Activated naive CD4-positive, alpha-beta T cell treated with anti-CD3 and anti-CD28 coated beads for 36 hours (primary cell): ENCODE measurements around the gene GSTM3. TPM values are rescaled to one million over a fixed set of nuclear protein-coding genes. Genes with fewer than 3 reads are reported as not detected.
"Not testable (repeated sequence)": the region's sequence is repeated elsewhere in the genome, so short reads cannot be mapped to it uniquely, and the experiment has no call there.

ENCODE experiments used
- CTCF ChIA-PET: fragments of 350-600 bp; sonication (Branson Sonifier 250); formaldehyde crosslinking; loops from one replicate; lab custom pipeline; 2021; ENCODE audit warnings: antibody characterized with exemption; lab: Charles Lee
- DNase-seq: peaks from one replicate; pipeline ENCODE4 v3.0.0-alpha.2; 2020
- H3K27ac Mint-ChIP-seq: one replicate; pipeline ENCODE4 v1.8.0; 2021; ENCODE audit warnings: mild to moderate bottlenecking, mixed read lengths
- H3K27me3 Mint-ChIP-seq: one replicate; pipeline ENCODE4 v1.8.0; 2021; ENCODE audit warnings: low read depth, mixed read lengths
- H3K36me3 Mint-ChIP-seq: one replicate; pipeline ENCODE4 v1.8.0; 2021; ENCODE audit warnings: low read depth, mixed read lengths
- H3K4me1 Mint-ChIP-seq: one replicate; pipeline ENCODE4 v1.8.0; 2021; ENCODE audit warnings: low read depth, mixed read lengths
- H3K4me3 Mint-ChIP-seq: one replicate; pipeline ENCODE4 v1.8.0; 2021; ENCODE audit warnings: mild to moderate bottlenecking, moderate library complexity, mixed read lengths
- H3K9me3 Mint-ChIP-seq: one replicate; pipeline ENCODE4 v1.8.0; 2021; ENCODE audit warnings: mixed read lengths
- intact Hi-C: fragments of 100-400 bp; cut with micrococcal nuclease; formaldehyde crosslinking; loops from one replicate; pipeline ENCODE4 v1.15.1; 2023
- total RNA-seq, 2 experiments: library from RNA; stranded (reverse); gene quantifications; one replicate each; pipeline ENCODE4 v1.2.3, GENCODE V29; 2021

GSTM3 gene
- total RNA-seq, 2 experiments from 2014 or later: 4.7 to 4.8 TPM

- no peaks in the 10 kb centered on the region for H3K9me3 Mint-ChIP-seq
Measured at GRCh38 chr1:109697066-109697465, 43.8 kb downstream of the GSTM3 start.

GRCh38 chr1:109695138-109695537, 45.7 kb downstream of the GSTM3 start:
- CTCF ChIA-PET, H3K27ac Mint-ChIP-seq: not testable (repeated sequence)

More at GRCh38 chr1:109697066-109697465, 43.8 kb downstream of the GSTM3 start:
- H3K27ac Mint-ChIP-seq: no peak overlapping the region
- no peak overlapping the region for H3K4me3 Mint-ChIP-seq
- no peaks in the 10 kb centered on the region for H3K36me3 Mint-ChIP-seq
- no peaks in the 10 kb centered on the region for H3K4me1 Mint-ChIP-seq
- CTCF ChIA-PET: no interaction called here
- no peak for DNase-seq
- H3K27me3 Mint-ChIP-seq: no peaks in the 10 kb centered on the region
- intact Hi-C loops: no loop called here

GRCh38 chr1:109694400-109694799, 46.4 kb downstream of the GSTM3 start:
- intact Hi-C loops, H3K36me3 Mint-ChIP-seq, H3K4me3 Mint-ChIP-seq, H3K4me1 Mint-ChIP-seq, H3K9me3 Mint-ChIP-seq, H3K27me3 Mint-ChIP-seq, CTCF ChIA-PET, DNase-seq, H3K27ac Mint-ChIP-seq: not testable (repeated sequence)

More at GRCh38 chr1:109695138-109695537, 45.7 kb downstream of the GSTM3 start:
- H3K9me3 Mint-ChIP-seq, H3K36me3 Mint-ChIP-seq, H3K27me3 Mint-ChIP-seq, intact Hi-C loops, DNase-seq, H3K4me1 Mint-ChIP-seq, H3K4me3 Mint-ChIP-seq: not testable (repeated sequence)

GRCh38 chr1:109691759-109692158, 49.1 kb downstream of the GSTM3 start:
- CTCF ChIA-PET: no interaction called here
- DNase-seq: no peak
- intact Hi-C loops: no loop called here
- H3K36me3 Mint-ChIP-seq: no peaks in the 10 kb centered on the region
- no peaks in the 10 kb centered on the region for H3K9me3 Mint-ChIP-seq
- no peak overlapping the region for H3K4me3 Mint-ChIP-seq
- no peak overlapping the region for H3K27ac Mint-ChIP-seq
- no peaks in the 10 kb centered on the region for H3K4me1 Mint-ChIP-seq
- no peaks in the 10 kb centered on the region for H3K27me3 Mint-ChIP-seq

GRCh38 chr1:109689844-109690405, 50.9 kb downstream of the GSTM3 start:
- H3K4me3 Mint-ChIP-seq: no peak overlapping the region
- no peaks in the 10 kb centered on the region for H3K36me3 Mint-ChIP-seq
- H3K4me1 Mint-ChIP-seq: no peaks in the 10 kb centered on the region
- CTCF ChIA-PET: no interaction called here
- intact Hi-C loops: no loop called here
- no peaks in the 10 kb centered on the region for H3K9me3 Mint-ChIP-seq
- DNase-seq: no peak
- H3K27me3 Mint-ChIP-seq: no peaks in the 10 kb centered on the region
- no peak overlapping the region for H3K27ac Mint-ChIP-seq

- Mint-ChIP-seq H3K4me1 (no peaks in the 10 kb centered on the region), H3K27ac (no peak within 1 kb of the TSS), H3K36me3 (no peaks in the 10 kb centered on the region), H3K27me3 (no peaks in the 10 kb centered on the region), H3K4me3 (no peak within 1 kb of the TSS), H3K9me3 (no peaks in the 10 kb centered on the region)
- no peak for DNase-seq
- CTCF ChIA-PET: no interaction called here
- intact Hi-C loops: no loop called here
Measured at GRCh38 chr1:109687641-109688499, 53.0 kb downstream of the GSTM3 start, which contains the start of gene GSTM1. Gene GSTM1, plus strand, starts transcription at chr1:109687817. Its CDS starts 57 bp downstream, at chr1:109687874.

- H3K4me1 Mint-ChIP-seq, H3K9me3 Mint-ChIP-seq, H3K27me3 Mint-ChIP-seq, intact Hi-C loops, CTCF ChIA-PET, H3K27ac Mint-ChIP-seq, H3K36me3 Mint-ChIP-seq, H3K4me3 Mint-ChIP-seq, DNase-seq: not testable (repeated sequence)
Measured at GRCh38 chr1:109687109-109687508, 53.7 kb downstream of the GSTM3 start.

- H3K36me3 Mint-ChIP-seq, H3K4me1 Mint-ChIP-seq, H3K4me3 Mint-ChIP-seq, CTCF ChIA-PET, DNase-seq, intact Hi-C loops, H3K27me3 Mint-ChIP-seq, H3K27ac Mint-ChIP-seq, H3K9me3 Mint-ChIP-seq: not testable (repeated sequence)
Measured at GRCh38 chr1:109685890-109686289, 54.9 kb downstream of the GSTM3 start.

- H3K9me3 Mint-ChIP-seq, DNase-seq, H3K36me3 Mint-ChIP-seq, intact Hi-C loops, H3K4me3 Mint-ChIP-seq, CTCF ChIA-PET, H3K27ac Mint-ChIP-seq, H3K4me1 Mint-ChIP-seq, H3K27me3 Mint-ChIP-seq: not testable (repeated sequence)
Measured at GRCh38 chr1:109685399-109685798, 55.4 kb downstream of the GSTM3 start.

GRCh38 chr1:109684777-109685176, 56.1 kb downstream of the GSTM3 start:
- DNase-seq, H3K27me3 Mint-ChIP-seq, CTCF ChIA-PET, H3K4me1 Mint-ChIP-seq, H3K27ac Mint-ChIP-seq, intact Hi-C loops, H3K4me3 Mint-ChIP-seq, H3K36me3 Mint-ChIP-seq, H3K9me3 Mint-ChIP-seq: not testable (repeated sequence)

Other genes with a start within 250 kb of the GSTM3 start
- gene CYB561D1, start 246.9 kb downstream of the GSTM3 start, total RNA-seq: 1 to 10 TPM; 6.6 to 8.5 TPM
- 1 to 10 TPM; 1.5 to 1.7 TPM for gene AMIGO1, start 231.3 kb downstream of the GSTM3 start, total RNA-seq
- gene GPR61, start 201.2 kb downstream of the GSTM3 start, total RNA-seq: under 1 TPM in 1 of 2 experiments, not detected in 1; 0.31 TPM
- 1 to 10 TPM; 8.0 to 8.5 TPM for gene GNAI3, start 192.4 kb downstream of the GSTM3 start, total RNA-seq
- under 1 TPM; 0.22 to 0.50 TPM for gene GNAT2, start 121.4 kb downstream of the GSTM3 start, total RNA-seq
- 10 to 100 TPM; 41.3 to 56.9 TPM for gene AMPD2, start 121.2 kb downstream of the GSTM3 start, total RNA-seq
- gene GSTM4, start 84.9 kb downstream of the GSTM3 start, total RNA-seq: 1 to 10 TPM; 8.8 to 9.9 TPM
- gene GSTM2, start 73.0 kb downstream of the GSTM3 start, total RNA-seq: 10 to 100 TPM; 14.2 to 14.3 TPM
- gene GSTM1, start 53.2 kb downstream of the GSTM3 start, total RNA-seq: not detected
- gene GSTM5, start 28.8 kb downstream of the GSTM3 start, total RNA-seq: not detected
- not detected for gene EPS8L3, start 22.9 kb upstream of the GSTM3 start, total RNA-seq
- gene CSF1, start 169.8 kb upstream of the GSTM3 start, total RNA-seq: 10 to 100 TPM; 12.0 to 13.5 TPM
- 10 to 100 TPM; 70.0 to 75.1 TPM for gene AHCYL1, start 243.7 kb upstream of the GSTM3 start, total RNA-seq